CD4-positive, alpha-beta T cell treated with Interferon gamma for 1 hour (primary cell): ENCODE data around the gene TMTC2.

ENCODE experiments used
- DNase-seq: peaks from one replicate; pipeline ENCODE4 v3.0.0-alpha.2; 2020

The TMTC2 gene

GRCh38 chr12:82685790-82686167 is 927 bp upstream of the TMTC2 start:
- peak; percentile 88 for DNase-seq

GRCh38 chr12:82687021-82688011 is 610 bp downstream of the TMTC2 start:
- peak; percentile 29 for DNase-seq

- DNase-seq, result no peak
Observed at GRCh38 chr12:82688035-82688501, 1.4 kb downstream of the TMTC2 start.

- no peak for DNase-seq
Observed at GRCh38 chr12:82688596-82688995, 1.9 kb downstream of the TMTC2 start.

GRCh38 chr12:82690006-82690405 is 3.3 kb downstream of the TMTC2 start:
- DNase-seq, result no peak

GRCh38 chr12:82691513-82691912 is 4.8 kb downstream of the TMTC2 start:
- DNase-seq, result no peak

GRCh38 chr12:82694276-82694675 is 7.6 kb downstream of the TMTC2 start:
- DNase-seq, result no peak

GRCh38 chr12:82694970-82695369 is 8.3 kb downstream of the TMTC2 start:
- no peak for DNase-seq

GRCh38 chr12:82695531-82695930 is 8.8 kb downstream of the TMTC2 start:
- no peak for DNase-seq

- DNase-seq, result no peak
Observed at GRCh38 chr12:82696543-82696942, 9.8 kb downstream of the TMTC2 start.

- DNase-seq, result no peak
Observed at GRCh38 chr12:82698708-82699564, 12.2 kb downstream of the TMTC2 start.

- no peak for DNase-seq
Observed at GRCh38 chr12:82705774-82706173, 19.1 kb downstream of the TMTC2 start.

GRCh38 chr12:82708061-82708879 is 21.6 kb downstream of the TMTC2 start:
- no peak for DNase-seq

GRCh38 chr12:82709794-82710355 is 23.2 kb downstream of the TMTC2 start:
- DNase-seq, result no peak

GRCh38 chr12:82710741-82711140 is 24.0 kb downstream of the TMTC2 start:
- no peak for DNase-seq

GRCh38 chr12:82714427-82714826 is 27.7 kb downstream of the TMTC2 start:
- DNase-seq, result no peak

- DNase-seq, result no peak
Observed at GRCh38 chr12:82721726-82722125, 35.0 kb downstream of the TMTC2 start.

- DNase-seq, result no peak
Observed at GRCh38 chr12:82723093-82723492, 36.4 kb downstream of the TMTC2 start.

GRCh38 chr12:82723891-82724290 is 37.2 kb downstream of the TMTC2 start:
- DNase-seq, result no peak

- DNase-seq, result no peak
Observed at GRCh38 chr12:82725741-82726140, 39.0 kb downstream of the TMTC2 start.

- DNase-seq, result no peak
Observed at GRCh38 chr12:82727886-82728285, 41.2 kb downstream of the TMTC2 start.

GRCh38 chr12:82728710-82729109 is 42.0 kb downstream of the TMTC2 start:
- no peak for DNase-seq
